GM12873 (cell line): ENCODE data around the gene SETD5.

Experiments
- CTCF ChIP-seq: IDR thresholded peaks from 2 replicates; pipeline ENCODE4 v1.5.1; 2012; ENCODE audit warnings: low read depth, mild to moderate bottlenecking, moderate library complexity, low read length, control low read depth; ENCODE audit not compliant: insufficient read depth; ENCODE audit errors: missing control alignments

The SETD5 gene

DNA sequence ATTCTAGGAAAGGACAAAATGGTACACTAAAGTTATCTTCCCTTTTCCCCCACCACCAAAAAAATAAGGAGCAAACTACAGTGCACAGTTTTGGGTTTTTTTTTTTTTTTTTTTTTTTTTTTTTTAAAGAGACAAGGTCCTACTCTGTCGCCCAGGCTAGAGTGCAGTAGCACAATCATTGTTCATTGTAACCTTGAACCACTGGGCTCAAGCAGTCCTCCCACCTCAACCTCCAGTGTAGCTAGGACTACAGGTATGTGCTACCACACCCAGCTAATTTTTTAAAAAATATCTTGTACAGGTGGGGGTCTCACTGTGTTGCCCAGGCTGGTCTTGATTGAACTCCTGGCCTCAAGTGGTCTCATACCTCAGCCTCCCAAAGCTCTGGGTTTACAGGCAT lies 14.9 kb downstream of the SETD5 start:
- TF ChIP-seq CTCF: no peak

DNA sequence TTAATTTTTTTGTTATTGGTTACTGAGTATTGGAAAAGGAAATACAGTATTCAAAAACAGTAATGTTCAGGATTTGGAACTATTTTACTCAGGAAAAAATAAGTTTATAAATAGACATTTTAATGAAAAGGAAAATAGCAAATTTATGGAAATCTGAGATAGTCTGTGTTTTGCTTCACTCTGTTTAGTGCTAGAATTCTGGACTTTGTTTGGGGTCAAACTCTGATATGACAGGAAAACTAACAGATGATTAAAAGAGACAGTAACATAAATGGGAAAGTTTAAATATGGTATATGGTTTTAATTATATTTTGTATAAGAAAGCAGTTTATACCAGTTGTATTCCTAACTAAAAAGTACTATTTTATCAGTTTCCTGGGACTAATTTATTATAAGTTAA lies 17.4 kb downstream of the SETD5 start:
- no peak for TF ChIP-seq CTCF

DNA sequence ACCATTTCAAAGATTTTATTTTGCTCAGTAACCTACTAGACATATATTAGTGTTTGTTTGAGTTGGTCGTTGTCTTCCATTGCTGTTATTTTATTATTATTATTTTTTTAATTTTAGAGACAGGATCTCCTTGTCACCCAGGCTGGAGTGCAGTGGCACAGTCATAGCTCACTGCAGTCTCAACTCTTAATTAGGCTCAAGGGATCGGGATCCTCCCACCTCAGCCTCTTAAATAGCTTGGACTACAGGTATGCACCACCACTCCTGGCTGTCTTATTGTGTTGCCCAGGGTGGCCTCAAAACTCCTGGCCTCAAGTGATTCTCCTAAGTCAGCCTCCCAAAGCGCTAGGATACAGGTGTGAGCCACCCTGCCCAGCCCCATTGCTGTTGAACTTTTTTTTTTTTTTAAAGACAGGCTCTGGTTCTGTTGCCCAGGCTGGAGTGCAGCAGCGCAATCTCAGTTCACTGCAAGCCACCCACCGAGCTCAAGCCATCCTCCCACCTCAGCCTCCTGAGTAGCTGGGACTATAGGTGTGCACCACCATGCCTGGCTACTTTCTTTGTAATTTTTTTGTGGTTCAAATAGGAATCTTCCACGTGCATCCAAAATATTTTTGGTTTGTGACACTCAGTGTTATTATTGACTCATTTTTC lies 18.2 kb downstream of the SETD5 start:
- no peak for TF ChIP-seq CTCF

- no peak for TF ChIP-seq CTCF
Observed at GRCh38 chr3:9416139-9416780, 18.8 kb downstream of the SETD5 start.

- TF ChIP-seq CTCF: no peak
Observed at GRCh38 chr3:9420850-9421549, 23.6 kb downstream of the SETD5 start.

GRCh38 chr3:9422712-9423424 lies 25.5 kb downstream of the SETD5 start:
- TF ChIP-seq CTCF: peak; percentile 38

DNA sequence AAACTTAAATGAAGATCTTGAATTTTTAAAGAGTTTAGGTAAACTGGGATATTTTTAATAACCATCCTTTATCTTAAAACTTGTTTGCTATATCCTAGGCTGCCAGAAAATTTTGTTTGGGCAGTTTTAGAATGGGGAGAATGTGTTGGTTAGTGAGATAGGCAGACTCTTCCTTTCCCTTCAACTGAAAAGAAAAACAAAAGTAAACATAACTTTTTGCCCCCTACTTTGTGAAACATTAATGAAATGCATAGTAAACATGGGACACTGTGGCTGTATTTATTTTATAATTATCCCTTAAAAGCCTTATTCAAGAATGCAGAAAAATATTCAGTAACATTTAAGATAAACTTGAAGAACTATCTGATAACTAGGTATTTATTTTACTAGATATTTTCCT lies 31.0 kb downstream of the SETD5 start:
- no peak for TF ChIP-seq CTCF
